HG02870 (cell line): ENCODE data around the gene GPR150.

ENCODE experiments used
- ATAC-seq: cut with Tn5 transposase; IDR thresholded peaks from one replicate; pipeline ENCODE4 v1.9.1; 2021; ENCODE audit warnings: mild to moderate bottlenecking, moderate library complexity; ENCODE audit not compliant: unreplicated experiment

Gene GPR150

GRCh38 chr5:95647886-95648860 is 28.3 kb downstream of the GPR150 start:
- ATAC-seq = no peak

- no peak for ATAC-seq
These were observed 29.4 kb downstream of the GPR150 start for GRCh38 chr5:95649274-95649673.

DNA sequence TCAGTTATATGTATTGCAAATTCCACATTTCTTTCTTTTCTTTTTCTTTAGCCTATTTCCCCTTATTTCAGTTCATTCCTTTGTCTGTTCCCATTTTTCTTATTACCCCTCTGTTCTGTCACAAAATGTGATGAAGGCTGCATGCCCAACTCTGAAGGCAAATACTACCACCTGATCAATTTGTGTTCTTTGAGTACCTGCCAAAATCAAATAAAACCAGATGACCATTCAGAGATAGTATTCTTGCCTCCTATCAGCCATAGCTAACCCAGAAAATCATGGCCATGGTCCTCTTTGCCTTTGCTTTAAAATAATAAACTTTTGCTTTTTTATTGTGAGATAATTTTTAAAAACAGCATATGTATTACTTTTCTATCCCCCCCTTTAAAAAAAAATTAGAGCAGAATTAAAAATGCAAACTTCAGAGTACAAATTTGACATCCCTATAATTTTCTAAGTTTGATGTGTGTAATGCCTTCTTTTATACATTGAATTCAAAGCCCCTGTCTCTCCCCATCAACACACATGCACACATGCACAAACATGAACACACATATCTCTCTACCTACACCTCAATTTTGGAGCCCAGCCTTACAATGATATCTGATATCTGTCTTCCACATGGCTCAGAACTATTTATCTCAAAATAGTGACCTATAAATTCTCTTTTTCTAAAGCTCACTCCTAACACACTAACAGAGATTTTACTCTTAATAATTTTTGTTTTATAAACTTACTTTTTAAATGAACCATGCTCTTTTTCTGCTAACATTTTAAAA is 30.1 kb downstream of the GPR150 start:
- no peak for ATAC-seq

DNA sequence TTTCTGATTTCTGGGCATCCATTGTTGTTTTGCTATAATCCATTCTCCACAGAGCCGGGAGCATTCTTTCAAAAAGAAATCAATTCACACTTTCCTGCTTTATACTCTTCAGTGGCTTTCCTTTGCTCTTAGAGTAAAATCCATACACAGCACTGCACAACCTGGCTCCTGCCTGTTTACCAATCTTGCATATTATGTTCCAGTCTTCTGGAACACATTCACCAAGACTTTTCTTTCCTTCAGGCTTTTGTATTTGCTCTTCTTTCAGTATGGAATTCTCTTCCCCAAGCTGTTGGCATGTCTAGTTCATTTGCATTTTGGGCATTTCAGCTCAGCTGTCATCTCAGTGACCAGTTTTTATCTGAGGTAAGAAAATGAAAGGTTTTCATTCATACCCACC is 33.0 kb downstream of the GPR150 start:
- no peak for ATAC-seq

GRCh38 chr5:95654196-95654595 is 34.3 kb downstream of the GPR150 start:
- ATAC-seq = no peak

DNA sequence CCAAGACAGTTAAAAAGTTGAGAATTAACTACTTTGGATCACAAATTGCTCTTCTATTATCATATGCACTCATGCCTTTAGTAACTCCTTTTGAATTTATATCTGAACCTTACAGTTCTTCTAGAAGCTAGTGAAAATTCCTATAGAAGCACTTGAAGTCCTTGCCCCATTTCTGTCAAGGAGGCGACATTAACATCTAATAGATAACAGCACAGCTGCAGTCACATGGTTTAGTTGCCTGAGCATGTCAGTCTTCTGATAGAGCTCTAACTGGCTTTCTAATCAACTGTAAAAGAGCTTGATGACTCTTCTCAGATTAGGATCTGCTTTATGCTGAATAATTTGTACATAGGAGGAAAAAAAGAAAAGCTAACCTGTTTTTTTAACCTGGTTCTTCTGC is 35.7 kb downstream of the GPR150 start:
- ATAC-seq = no peak

DNA sequence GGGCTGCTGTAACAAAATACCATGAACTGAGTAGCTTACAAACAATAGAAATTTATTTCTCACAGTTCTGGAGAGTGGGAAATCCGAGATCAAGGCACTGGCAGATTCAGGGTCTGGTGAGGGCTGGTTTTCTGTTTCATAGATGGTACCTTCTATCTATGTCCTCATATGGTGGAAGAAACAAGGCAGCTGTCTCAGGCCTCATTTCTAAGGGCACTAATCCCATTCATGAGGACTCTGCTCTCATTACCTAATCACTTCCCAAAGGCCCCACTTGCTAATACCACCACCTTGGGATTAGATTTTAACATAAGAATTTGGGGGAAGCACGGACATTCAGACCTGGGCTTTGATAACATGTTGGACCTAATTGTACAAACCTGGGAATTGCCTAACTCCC is 40.2 kb downstream of the GPR150 start:
- no peak for ATAC-seq

GRCh38 chr5:95662946-95663345 is 43.1 kb downstream of the GPR150 start:
- ATAC-seq = no peak

DNA sequence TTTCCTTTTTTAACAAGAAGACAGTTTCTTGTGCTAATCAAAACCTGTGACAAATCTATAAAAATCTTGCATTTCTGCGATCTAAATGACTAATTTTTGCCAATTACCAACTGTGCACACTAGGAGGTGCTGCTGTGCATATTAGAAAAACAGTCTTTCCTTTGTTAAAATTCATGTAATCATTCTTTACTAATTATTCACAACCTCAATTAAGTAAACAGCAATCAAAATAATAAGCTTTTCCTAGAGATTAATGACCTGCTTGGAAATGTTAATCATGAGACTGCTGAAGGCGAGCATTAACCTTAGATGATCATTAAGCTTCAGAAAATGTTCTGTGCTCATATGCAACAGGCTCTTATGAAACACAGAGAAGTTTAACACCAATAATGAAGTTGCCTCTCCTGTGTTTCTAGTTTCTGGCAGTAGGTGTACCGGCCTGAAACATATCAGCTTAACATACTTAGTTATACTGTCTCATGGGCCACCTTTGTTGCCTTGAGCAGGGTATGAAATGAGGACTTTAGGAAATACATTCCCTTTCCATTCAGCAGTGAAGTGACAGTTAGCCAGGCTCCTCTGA is 44.4 kb downstream of the GPR150 start:
- no peak for ATAC-seq

DNA sequence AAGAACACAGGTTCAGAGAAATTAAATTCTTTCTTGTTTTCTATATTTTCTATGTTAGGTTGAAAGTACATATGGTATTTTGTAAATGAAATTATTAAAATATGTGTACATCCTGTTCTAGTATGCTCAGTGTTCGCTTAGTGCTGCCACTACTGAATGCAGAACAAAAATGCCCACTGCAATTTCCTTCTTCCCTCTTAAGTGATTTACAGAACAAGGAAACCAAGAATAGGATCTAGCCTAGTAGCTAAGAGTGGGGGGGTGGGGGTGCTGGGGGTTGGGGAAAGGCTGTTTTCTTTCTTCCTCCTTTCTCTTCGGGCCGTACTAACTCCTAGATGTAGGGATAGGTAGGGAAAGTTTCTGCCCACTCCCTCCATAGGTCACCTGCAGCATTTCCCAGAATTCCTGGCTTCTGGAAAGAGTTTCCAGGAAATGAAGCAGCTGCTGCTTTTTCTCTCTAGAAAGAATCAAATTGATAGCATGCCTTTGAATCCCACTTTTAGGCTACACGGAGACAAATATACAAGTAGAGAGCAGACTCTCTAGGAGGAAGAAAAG is 47.3 kb downstream of the GPR150 start:
- no peak for ATAC-seq

GRCh38 chr5:95667678-95668077 is 47.8 kb downstream of the GPR150 start:
- no peak for ATAC-seq

DNA sequence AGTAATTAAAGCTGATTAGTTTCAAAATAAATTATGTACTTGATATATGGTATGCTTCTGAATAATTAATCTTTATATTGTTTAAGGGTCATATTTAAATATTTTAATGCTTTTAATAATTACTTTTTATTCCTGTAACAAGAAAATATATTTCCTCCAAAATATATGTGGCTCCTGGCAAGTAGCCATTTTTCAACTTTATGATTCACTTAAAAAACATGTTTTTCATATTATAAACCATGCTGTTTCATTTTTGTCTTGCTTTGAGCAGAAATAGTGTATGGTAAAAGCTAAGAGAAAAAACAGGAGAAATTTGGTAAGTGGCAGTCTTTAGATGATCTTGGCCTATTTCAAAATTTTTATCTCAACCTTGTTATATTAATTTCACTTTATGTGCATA is 48.3 kb downstream of the GPR150 start:
- ATAC-seq = no peak

- no peak for ATAC-seq
These were observed 48.8 kb downstream of the GPR150 start for GRCh38 chr5:95668728-95669127.

DNA sequence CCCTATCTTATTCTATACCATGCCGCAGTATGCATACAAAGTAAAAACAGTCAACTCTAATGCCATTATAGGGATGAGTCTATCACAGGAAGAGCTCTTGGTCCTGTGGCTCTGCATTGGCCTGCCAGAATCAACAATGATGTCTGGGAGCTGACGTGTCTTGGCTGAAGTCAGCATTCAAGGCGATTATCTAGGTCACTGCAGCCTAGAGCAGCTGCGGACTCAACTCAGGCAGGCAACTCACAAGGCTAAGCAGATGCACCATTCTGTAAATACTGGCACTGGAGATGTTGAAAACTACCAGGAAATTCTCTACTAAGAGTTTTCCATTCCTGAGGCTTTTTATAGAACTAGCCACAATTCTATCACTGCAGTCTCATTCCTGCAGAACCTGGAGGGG is 49.7 kb downstream of the GPR150 start:
- ATAC-seq = no peak

GRCh38 chr5:95669985-95670384 is 50.1 kb downstream of the GPR150 start:
- ATAC-seq = no peak

- no peak for ATAC-seq
These were observed 50.7 kb downstream of the GPR150 start for GRCh38 chr5:95670568-95670967.
